Transverse colon (tissue), 4 donors: ENCODE data around the gene POMGNT1. TPM values are rescaled to one million over a fixed set of nuclear protein-coding genes. Genes with fewer than 3 reads are reported as not detected.

Source experiments
- DNase-seq: peaks from one replicate; pipeline ENCODE4 v3.0.0-alpha.2; 2019
- H3K27ac ChIP-seq, 4 donors: fragments of 200-600 bp; sonication (generic); 2 replicates each; pipeline ENCODE4 v1.5.1; 2016 to 2018; ENCODE audit warnings: inconsistent platforms in 4 of 4
- H3K27me3 ChIP-seq: fragments of 200-600 bp; sonication (generic); 2 replicates; pipeline ENCODE4 v1.5.1; 2017; ENCODE audit warnings: inconsistent platforms
- H3K36me3 ChIP-seq, 4 donors: fragments of 200-600 bp; sonication (generic); 2 replicates each; pipeline ENCODE4 v1.5.1; 2017 to 2019; ENCODE audit warnings: inconsistent platforms in 4 of 4
- H3K4me1 ChIP-seq, 4 donors: fragments of 200-600 bp; sonication (generic); 2 replicates each; pipeline ENCODE4 v1.5.1; 2017 to 2020; ENCODE audit warnings: inconsistent platforms in 4 of 4
- H3K4me3 ChIP-seq, 4 donors: fragments of 200-600 bp; sonication (generic); 1 replicate in 1 of 4; 2 replicates in 3 of 4; pipeline versions ENCODE4 v1.5.1 to v1.6.1; 2017 to 2019; ENCODE audit warnings: inconsistent platforms in 4 of 4
- H3K9me3 ChIP-seq, 2 donors: fragments of 200-600 bp; sonication (generic); 2 replicates each; pipeline ENCODE4 v1.5.1; 2017 to 2019; ENCODE audit warnings: inconsistent platforms in 2 of 2
- EP300 ChIP-seq: sonication (generic); formaldehyde crosslinking; IDR thresholded peaks from one replicate; pipeline ENCODE4 v1.6.1; 2017; ENCODE audit warnings: antibody characterized with exemption, low read depth
- POLR2A ChIP-seq: fragments of 450-650 bp; IDR thresholded peaks from one replicate; pipeline ENCODE4 v1.6.1; 2016; ENCODE audit warnings: antibody characterized with exemption, mild to moderate bottlenecking, moderate library complexity
- POLR2AphosphoS5 ChIP-seq, 3 donors: sonication (generic); formaldehyde crosslinking; IDR thresholded peaks; one replicate each; pipeline ENCODE4 v1.6.1; 2016; ENCODE audit warnings: antibody characterized with exemption in 3 of 3
- WGBS, 2 donors: methylation state at CpG; one replicate each; pipeline ENCODE4 v1.1.5; 2018; ENCODE audit warnings: low coverage in 1 of 2; 5-methylcytosine and 5-hydroxymethylcytosine counted together
- in situ Hi-C, 4 donors: fragments of 200-750 bp; cut with MboI; loops; one replicate each; pipeline versions ENCODE4 v1.15.0 to v1.15.1; 2017; ENCODE audit warnings: low sequenced_read_pairs in 3 of 4, low pct_ligation_motif_present in 1 of 4, low pct_unique_long_range_greater_than_20kb in 1 of 4
- intact Hi-C: fragments of 100-400 bp; cut with DNase I; formaldehyde crosslinking; loops from one replicate; pipeline ENCODE4 v1.15.1; 2023; ENCODE audit warnings: low total_unique reads
- total RNA-seq, 4 donors: library from RNA; depleted of rRNA; stranded (reverse); fragments of >200 nt; gene quantifications; one replicate each; pipeline ENCODE4 v1.1.0, GENCODE V29; 2016
- TF ChIP-seq, protein P1 (sequence below), 5 experiments: fragments of 200-600 bp in 3 of 5; fragments of 450-650 bp in 2 of 5; sonication (generic) in 3 of 5; IDR thresholded peaks; 1 replicate in 2 of 5; 2 replicates in 3 of 5; pipeline ENCODE4 v1.5.1; 2016 to 2017; ENCODE audit warnings: antibody characterized with exemption in 5 of 5, inconsistent platforms in 3 of 5, mild to moderate bottlenecking in 2 of 5, moderate library complexity in 1 of 5

The POMGNT1 gene
- total RNA-seq, 4 donors from 2014 or later = 13.3 to 35.5 (median 27.6) TPM

DNA sequence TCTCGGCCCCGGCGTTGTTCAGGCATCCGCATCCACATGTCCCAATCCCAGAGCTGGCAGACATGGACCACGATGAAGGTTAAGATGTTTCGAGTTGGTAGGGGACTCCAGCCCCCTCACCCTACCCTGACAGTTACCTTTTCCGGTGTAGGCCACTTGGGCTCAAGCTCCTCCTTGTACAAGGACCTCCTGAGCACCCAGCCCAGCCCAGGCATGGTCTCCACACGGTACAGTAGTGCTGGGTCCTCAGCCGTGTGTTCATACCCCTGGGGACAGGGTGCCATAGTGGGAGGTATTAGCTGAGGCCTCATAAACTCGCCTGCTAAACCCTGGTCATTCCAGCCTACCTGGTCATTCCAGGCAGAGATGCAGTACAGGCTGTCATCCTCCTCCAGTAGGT lies 6.1 kb downstream of the POMGNT1 start:
- no peak overlapping the region for H3K27ac ChIP-seq
- no peak overlapping the region for H3K4me3 ChIP-seq
- DNase-seq = no peak
- H3K4me1 ChIP-seq = peaks cover 7 to 28% (median 17%) of the 10 kb centered on the region in 4 donors
- TF ChIP-seq, protein P1, sequence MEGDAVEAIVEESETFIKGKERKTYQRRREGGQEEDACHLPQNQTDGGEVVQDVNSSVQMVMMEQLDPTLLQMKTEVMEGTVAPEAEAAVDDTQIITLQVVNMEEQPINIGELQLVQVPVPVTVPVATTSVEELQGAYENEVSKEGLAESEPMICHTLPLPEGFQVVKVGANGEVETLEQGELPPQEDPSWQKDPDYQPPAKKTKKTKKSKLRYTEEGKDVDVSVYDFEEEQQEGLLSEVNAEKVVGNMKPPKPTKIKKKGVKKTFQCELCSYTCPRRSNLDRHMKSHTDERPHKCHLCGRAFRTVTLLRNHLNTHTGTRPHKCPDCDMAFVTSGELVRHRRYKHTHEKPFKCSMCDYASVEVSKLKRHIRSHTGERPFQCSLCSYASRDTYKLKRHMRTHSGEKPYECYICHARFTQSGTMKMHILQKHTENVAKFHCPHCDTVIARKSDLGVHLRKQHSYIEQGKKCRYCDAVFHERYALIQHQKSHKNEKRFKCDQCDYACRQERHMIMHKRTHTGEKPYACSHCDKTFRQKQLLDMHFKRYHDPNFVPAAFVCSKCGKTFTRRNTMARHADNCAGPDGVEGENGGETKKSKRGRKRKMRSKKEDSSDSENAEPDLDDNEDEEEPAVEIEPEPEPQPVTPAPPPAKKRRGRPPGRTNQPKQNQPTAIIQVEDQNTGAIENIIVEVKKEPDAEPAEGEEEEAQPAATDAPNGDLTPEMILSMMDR (IDR thresholded peaks at IDR 0.05) = no peak
- peak; percentile 16 for TF ChIP-seq POLR2A
- WGBS, 2 donors = 90% methylated on average over 10 of the region's 10 CpGs; no CpG with 5 or more reads in 1 of the 2 donors
- H3K9me3 ChIP-seq = no peaks in the 10 kb centered on the region
- peaks cover 0 to 7% (median 0%) of the 10 kb centered on the region in 4 donors for H3K36me3 ChIP-seq
- in situ Hi-C loops (no loop called here), intact Hi-C loops (no loop called here)
- no peaks in the 10 kb centered on the region for H3K27me3 ChIP-seq

DNA sequence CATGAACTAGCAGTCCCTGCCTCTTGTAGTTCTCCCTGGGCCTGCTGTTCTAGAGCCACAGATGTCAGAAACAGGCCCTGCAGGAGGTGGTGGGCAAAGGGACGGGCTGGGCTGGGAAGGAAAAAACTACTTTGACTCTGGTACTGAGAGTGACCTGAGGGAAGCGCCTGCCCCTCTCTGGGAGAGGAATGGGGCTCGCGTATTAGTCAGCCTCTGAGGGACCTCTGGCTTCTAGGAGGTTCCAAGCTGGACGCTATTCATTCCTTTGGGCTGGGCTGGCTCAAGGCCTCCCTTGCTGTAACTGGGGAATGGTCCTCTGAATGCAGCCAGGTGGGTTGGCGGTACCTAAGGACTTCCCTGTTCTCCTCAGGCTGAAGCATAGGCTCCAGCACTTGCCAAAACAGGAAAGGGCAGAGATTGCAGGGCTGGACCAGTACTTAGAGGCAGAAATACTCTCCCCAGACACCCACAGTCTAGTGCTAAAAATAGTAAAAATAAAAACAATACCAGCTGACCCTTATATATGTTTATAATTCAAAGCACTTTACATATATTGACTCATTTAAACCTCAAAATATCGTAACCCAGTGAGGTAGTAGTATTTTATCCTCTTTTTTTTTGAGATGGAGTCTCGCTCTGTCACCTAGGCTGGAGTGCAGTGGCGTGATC lies 7.1 kb downstream of the POMGNT1 start:
- Histone ChIP-seq H3K9me3 (no peaks in the 10 kb centered on the region), H3K4me1 (peaks cover 9 to 27% (median 16%) of the 10 kb centered on the region in 4 donors), H3K36me3 (peaks cover 0 to 7% (median 0%) of the 10 kb centered on the region in 4 donors), H3K27ac (no peak overlapping the region), H3K4me3 (no peak overlapping the region), H3K27me3 (no peaks in the 10 kb centered on the region)
- intact Hi-C loops (no loop called here), in situ Hi-C loops (no loop called here)
- TF ChIP-seq, protein P1 (IDR thresholded peaks at IDR 0.05) = no peak
- TF ChIP-seq POLR2AphosphoS5 (IDR thresholded peaks at IDR 0.05) = peak in 1 of 3 donors; percentile 22
- 87 to 91% methylated on average over 3 to 9 of the region's 9 CpGs for WGBS, 2 donors
- DNase-seq = no peak

DNA sequence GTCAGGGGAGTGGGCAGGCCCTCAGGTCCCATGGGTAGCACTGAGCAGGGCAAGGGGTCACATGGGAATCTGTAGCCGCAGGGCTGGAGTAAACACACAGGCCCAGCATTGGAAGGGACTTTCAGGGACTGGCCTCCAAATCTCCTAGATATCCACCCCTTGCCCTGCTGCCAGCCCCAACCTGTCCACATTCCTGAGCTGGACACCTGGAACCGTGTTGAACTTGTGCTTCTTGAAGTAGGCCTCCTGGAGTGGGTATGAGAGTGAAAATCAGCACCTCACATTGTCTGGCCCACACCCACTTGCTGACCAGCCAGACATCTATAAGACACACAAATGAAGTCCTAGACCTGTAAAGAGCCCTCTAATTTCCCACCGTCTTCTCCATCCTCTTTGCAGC lies 7.7 kb downstream of the POMGNT1 start:
- intact Hi-C loops = no loop called here
- in situ Hi-C loops = no loop called here
- Histone ChIP-seq H3K27ac (no peak overlapping the region), H3K9me3 (no peaks in the 10 kb centered on the region), H3K4me3 (no peak overlapping the region), H3K36me3 (peaks cover 0 to 7% (median 0%) of the 10 kb centered on the region in 4 donors), H3K4me1 (peaks cover 9 to 33% (median 19%) of the 10 kb centered on the region in 4 donors), H3K27me3 (no peaks in the 10 kb centered on the region)
- TF ChIP-seq POLR2A = no peak
- no peak for TF ChIP-seq EP300
- TF ChIP-seq, protein P1 (IDR thresholded peaks at IDR 0.05) = no peak
- TF ChIP-seq POLR2AphosphoS5 (IDR thresholded peaks at IDR 0.05) = no peak
- no peak for DNase-seq
- 80 to 89% methylated on average over 1 to 2 of the region's 3 CpGs for whole genome bisulfite sequencing, 2 donors

DNA sequence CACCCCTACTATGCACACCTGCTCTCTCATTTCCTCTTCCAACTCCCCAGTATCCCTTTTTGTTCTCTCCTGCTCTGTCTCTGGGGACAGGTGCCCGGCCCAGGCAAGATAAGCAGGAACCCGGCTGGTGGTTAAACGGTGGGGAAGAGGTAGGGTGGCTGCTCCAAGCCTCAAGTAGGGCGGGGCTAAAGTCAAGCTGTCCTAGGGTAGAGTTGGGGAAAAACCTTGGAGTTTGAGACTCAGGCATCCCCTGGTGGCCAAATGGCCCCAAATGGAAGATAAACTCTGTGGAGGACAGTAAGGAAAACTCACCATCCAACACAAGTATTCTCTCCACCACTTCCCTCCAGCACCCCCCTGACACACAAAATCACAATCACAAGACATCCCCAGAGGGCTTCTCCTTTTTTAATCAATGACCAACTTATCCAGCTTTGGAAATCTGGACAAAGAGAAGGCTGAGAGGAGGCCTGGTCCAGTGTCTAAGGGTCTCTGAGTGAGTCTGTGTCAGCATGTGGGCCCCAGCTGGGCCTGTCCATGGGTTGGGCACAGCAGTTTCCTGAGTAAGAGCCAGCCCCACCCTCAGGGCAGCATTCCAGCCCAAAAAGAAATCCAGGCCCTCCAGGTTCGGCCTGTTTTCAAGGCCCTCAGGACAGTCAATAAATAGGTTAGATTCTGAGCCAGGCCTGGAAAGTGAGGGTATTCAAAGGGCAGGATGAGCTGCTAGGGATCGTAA lies 9.8 kb downstream of the POMGNT1 start:
- 53 to 56% methylated on average over 4 to 6 of the region's 6 CpGs for WGBS, 2 donors
- no peaks in the 10 kb centered on the region for H3K9me3 ChIP-seq
- H3K4me1 ChIP-seq = peaks cover 9 to 52% (median 35%) of the 10 kb centered on the region in 4 donors
- no peak overlapping the region for H3K4me3 ChIP-seq
- in situ Hi-C loops (loop anchor here in 1 of 4 donors (5.0 kb wide), 1 partner anchor 151 kb away; no protein-coding TSS in a partner anchor), intact Hi-C loops (no loop called here)
- peak in 1 of 3 donors; percentile 34 for TF ChIP-seq POLR2AphosphoS5 (IDR thresholded peaks at IDR 0.05)
- TF ChIP-seq, protein P1 (IDR thresholded peaks at IDR 0.05) = peak in 2 of 5 experiments; percentile 26 to 38
- no peak for TF ChIP-seq POLR2A
- H3K27ac ChIP-seq = peak overlapping the region; percentile 78 to 87 (median 86)
- no peaks in the 10 kb centered on the region for H3K27me3 ChIP-seq
- H3K36me3 ChIP-seq = peaks cover 0 to 7% (median 0%) of the 10 kb centered on the region in 4 donors
- peak; percentile 55 for DNase-seq
